DOHH2 (cell line): ENCODE results near the gene LGALS3BP.

Source experiments
- H3F3A ChIP-seq: fragments of 200-600 bp; sonication (generic), shearing (Covaris generic); 2 replicates; pipeline ENCODE4 v1.6.0; 2016; ENCODE audit warnings: antibody characterized with exemption, mild to moderate bottlenecking; ENCODE audit not compliant: control insufficient read depth, insufficient read depth
- H3K27ac ChIP-seq: fragments of 200-600 bp; sonication (generic); 2 replicates; pipeline ENCODE4 v1.5.1; 2014; ENCODE audit warnings: low read depth, mild to moderate bottlenecking, low read length, moderate library complexity
- H3K27me3 ChIP-seq: fragments of 200-600 bp; sonication (generic); 2 replicates; pipeline ENCODE4 v1.6.1; 2014; ENCODE audit warnings: mild to moderate bottlenecking, low read length, mixed read lengths; ENCODE audit not compliant: control insufficient read depth
- H3K36me3 ChIP-seq: fragments of 200-600 bp; sonication (generic); 2 replicates; pipeline ENCODE4 v1.6.1; 2014; ENCODE audit warnings: mild to moderate bottlenecking, low read length, moderate library complexity, mixed read lengths; ENCODE audit not compliant: control insufficient read depth
- H3K4me1 ChIP-seq: fragments of 200-600 bp; sonication (generic); 2 replicates; pipeline ENCODE4 v1.6.1; 2014; ENCODE audit warnings: mild to moderate bottlenecking, low read length, mixed read lengths; ENCODE audit not compliant: control insufficient read depth
- H3K4me2 ChIP-seq: fragments of 200-600 bp; sonication (generic); 2 replicates; pipeline ENCODE4 v1.6.0; 2014; ENCODE audit warnings: mild to moderate bottlenecking, low read length, moderate library complexity
- H3K4me3 ChIP-seq: fragments of 200-600 bp; sonication (generic); 2 replicates; pipeline ENCODE4 v1.5.1; 2014; ENCODE audit warnings: mild to moderate bottlenecking, low read length, mixed read lengths
- H3K79me2 ChIP-seq: fragments of 200-600 bp; sonication (generic); 2 replicates; pipeline ENCODE4 v1.6.1; 2014; ENCODE audit warnings: mild to moderate bottlenecking, low read length, mixed read lengths; ENCODE audit not compliant: control insufficient read depth
- H3K9me2 ChIP-seq: fragments of 200-600 bp; sonication (generic); replicated peaks from 2 replicates; pipeline ENCODE4 v1.6.1; 2014; ENCODE audit warnings: mild to moderate bottlenecking, low read length, mixed read lengths; ENCODE audit not compliant: control insufficient read depth
- H3K9me3 ChIP-seq: fragments of 200-600 bp; sonication (generic); 2 replicates; pipeline ENCODE4 v1.6.1; 2014; ENCODE audit warnings: antibody characterized with exemption, low read length, mixed read lengths; ENCODE audit not compliant: control insufficient read depth, insufficient read depth
- H4K20me1 ChIP-seq: fragments of 200-600 bp; sonication (generic); 2 replicates; pipeline ENCODE4 v1.6.0; 2014; ENCODE audit warnings: low read depth, mild to moderate bottlenecking, antibody characterized with exemption, low read length, moderate library complexity; ENCODE audit not compliant: control insufficient read depth, insufficient read depth
- EZH2phosphoT487 ChIP-seq: fragments of 200-600 bp; sonication (generic); IDR thresholded peaks from 2 replicates; pipeline ENCODE4 v1.6.1; 2017; ENCODE audit warnings: borderline replicate concordance, mild to moderate bottlenecking, antibody characterized with exemption, low read length, moderate library complexity, mixed read lengths
- TF ChIP-seq, protein P1 (sequence below): fragments of 200-600 bp; sonication (generic); IDR thresholded peaks from one replicate; pipeline ENCODE4 v1.5.1; 2014; ENCODE audit warnings: antibody characterized with exemption, mild to moderate bottlenecking, low read depth, low read length; ENCODE audit not compliant: poor library complexity, severe bottlenecking

The LGALS3BP gene

DNA sequence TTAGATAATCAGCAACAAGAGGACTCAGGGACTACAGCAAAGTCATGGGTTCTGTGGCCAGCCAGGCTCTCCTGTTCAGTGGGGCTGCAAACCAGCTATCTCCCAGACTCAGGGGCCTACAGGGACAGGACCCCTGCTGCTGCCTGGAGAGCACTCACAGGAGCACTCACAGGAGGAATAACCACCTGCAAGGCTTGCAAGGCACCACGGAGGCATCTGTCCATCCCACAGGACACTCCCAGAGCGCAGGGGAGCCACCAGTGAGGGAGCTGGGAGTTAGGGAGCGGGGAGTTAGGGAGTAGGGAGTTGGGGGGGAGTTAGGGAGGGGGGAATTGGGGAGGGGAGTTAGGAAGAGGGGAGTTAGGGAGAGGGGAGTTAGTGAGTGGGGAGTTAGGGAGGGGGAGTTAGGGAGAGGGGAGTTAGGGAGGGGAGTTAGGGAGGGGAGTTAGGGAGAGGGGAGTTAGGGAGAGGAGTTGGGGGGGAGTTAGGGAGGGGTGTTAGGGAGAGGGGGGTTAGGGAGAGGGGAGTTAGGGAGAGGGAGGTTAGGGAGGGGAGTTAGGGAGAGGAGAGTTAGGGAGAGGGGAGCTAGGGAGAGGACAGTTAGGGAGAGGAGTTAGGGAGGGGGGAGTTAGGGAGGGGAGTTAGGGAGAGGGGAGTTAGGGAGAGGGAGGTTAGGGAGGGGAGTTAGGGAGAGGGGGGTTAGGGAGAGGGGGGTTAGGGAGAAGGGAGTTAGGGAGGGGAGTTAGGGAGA is 24.1 kb upstream of the LGALS3BP start:
- Histone ChIP-seq H3K79me2 (peaks cover 77% of the 10 kb centered on the region), H3K4me3 (no peak overlapping the region), H4K20me1 (peaks cover 6% of the 10 kb centered on the region), H3K36me3 (peaks cover 10% of the 10 kb centered on the region), H3K9me3 (no peaks in the 10 kb centered on the region), H3K4me2 (no peak overlapping the region), H3K27ac (no peak overlapping the region), H3K4me1 (peaks cover 11% of the 10 kb centered on the region), H3F3A (no peaks in the 10 kb centered on the region), H3K27me3 (no peaks in the 10 kb centered on the region), H3K9me2 (no peaks in the 10 kb centered on the region)
- TF ChIP-seq EZH2phosphoT487, result no peak
- TF ChIP-seq, protein P1, sequence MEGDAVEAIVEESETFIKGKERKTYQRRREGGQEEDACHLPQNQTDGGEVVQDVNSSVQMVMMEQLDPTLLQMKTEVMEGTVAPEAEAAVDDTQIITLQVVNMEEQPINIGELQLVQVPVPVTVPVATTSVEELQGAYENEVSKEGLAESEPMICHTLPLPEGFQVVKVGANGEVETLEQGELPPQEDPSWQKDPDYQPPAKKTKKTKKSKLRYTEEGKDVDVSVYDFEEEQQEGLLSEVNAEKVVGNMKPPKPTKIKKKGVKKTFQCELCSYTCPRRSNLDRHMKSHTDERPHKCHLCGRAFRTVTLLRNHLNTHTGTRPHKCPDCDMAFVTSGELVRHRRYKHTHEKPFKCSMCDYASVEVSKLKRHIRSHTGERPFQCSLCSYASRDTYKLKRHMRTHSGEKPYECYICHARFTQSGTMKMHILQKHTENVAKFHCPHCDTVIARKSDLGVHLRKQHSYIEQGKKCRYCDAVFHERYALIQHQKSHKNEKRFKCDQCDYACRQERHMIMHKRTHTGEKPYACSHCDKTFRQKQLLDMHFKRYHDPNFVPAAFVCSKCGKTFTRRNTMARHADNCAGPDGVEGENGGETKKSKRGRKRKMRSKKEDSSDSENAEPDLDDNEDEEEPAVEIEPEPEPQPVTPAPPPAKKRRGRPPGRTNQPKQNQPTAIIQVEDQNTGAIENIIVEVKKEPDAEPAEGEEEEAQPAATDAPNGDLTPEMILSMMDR, result no peak

DNA sequence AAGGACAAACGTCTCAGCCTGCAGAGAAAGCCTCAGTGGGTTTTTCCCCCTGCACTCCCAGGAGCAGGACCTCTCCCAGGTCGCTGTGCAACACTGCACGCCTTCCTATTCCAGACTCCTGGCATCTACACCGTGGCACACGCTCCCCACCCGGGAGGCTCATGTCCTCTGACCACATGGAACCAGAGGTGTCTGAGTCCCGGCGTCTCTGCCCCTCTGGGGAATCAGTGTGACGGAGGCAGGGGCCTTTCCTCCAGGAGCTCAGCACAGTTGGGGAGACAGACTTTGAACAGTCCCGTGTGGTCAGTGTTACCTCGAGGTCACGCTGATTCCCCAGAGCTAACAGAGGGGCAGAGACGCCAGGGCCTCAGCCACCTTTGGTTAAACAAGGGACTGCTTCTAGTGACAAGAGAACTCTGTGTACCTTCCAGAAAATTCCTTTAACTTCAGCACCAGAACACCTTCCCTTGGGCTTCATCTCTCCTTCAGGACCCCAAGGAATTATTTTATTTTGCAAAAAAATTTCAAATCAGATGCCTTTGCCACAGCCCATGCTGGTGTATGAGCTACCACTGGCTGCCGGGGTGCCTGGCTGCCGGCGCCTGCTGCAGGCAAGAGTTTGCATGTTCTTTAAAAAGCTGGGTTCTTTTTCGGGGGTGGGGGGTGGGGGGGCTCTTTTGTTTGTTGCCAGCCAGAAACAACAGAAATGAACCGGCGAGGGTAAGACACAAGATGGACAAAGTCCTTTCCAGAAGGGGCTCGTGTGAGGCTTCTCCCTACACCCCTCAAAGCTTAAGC is 23.3 kb upstream of the LGALS3BP start:
- no peaks in the 10 kb centered on the region for H3K9me2 ChIP-seq
- H3K79me2 ChIP-seq, result peaks cover 69% of the 10 kb centered on the region
- H4K20me1 ChIP-seq, result no peaks in the 10 kb centered on the region; the same call in 1 of the 2 replicates
- no peak for TF ChIP-seq EZH2phosphoT487
- H3K27me3 ChIP-seq, result no peaks in the 10 kb centered on the region
- no peak overlapping the region for H3K27ac ChIP-seq
- peaks cover 3% of the 10 kb centered on the region; the same call in 1 of the 2 replicates for H3K4me1 ChIP-seq
- H3K36me3 ChIP-seq, result peaks cover 13% of the 10 kb centered on the region
- no peak overlapping the region for H3K4me2 ChIP-seq
- no peaks in the 10 kb centered on the region for H3F3A ChIP-seq
- H3K9me3 ChIP-seq, result no peaks in the 10 kb centered on the region
- no peak overlapping the region for H3K4me3 ChIP-seq

DNA sequence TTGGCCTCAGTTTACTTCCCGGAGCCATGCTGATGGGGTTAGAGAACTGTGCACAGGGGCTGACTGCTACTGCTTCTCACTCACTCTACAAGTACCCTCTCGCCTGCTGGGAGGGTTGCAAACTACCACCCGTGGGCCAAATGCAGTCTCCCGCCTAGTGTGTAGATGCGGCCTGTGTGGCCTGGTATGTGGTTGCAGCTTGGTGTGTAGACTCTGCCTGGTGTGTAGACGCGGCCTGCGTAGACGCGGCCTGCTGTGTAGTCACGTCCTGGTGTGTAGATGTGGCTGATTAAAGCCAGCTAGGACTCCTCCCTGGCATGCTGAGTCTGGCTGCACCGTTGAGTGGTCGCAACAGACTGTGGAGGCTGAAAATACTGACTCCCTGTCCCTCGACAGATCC is 22.6 kb upstream of the LGALS3BP start:
- no peaks in the 10 kb centered on the region for H3K9me2 ChIP-seq
- TF ChIP-seq, protein P1, result no peak
- no peak for TF ChIP-seq EZH2phosphoT487
- no peaks in the 10 kb centered on the region for H3K4me1 ChIP-seq
- H4K20me1 ChIP-seq, result no peaks in the 10 kb centered on the region
- H3K4me3 ChIP-seq, result no peak overlapping the region
- H3K4me2 ChIP-seq, result no peak overlapping the region
- H3K36me3 ChIP-seq, result peaks cover 13% of the 10 kb centered on the region
- no peaks in the 10 kb centered on the region for H3K9me3 ChIP-seq
- H3K27ac ChIP-seq, result no peak overlapping the region
- H3F3A ChIP-seq, result no peaks in the 10 kb centered on the region
- H3K79me2 ChIP-seq, result peaks cover 62% of the 10 kb centered on the region
- H3K27me3 ChIP-seq, result no peaks in the 10 kb centered on the region
